ENCODE data around the gene HAGHL. TPM values are rescaled to one million over a fixed set of nuclear protein-coding genes. Genes with fewer than 3 reads are reported as not detected.

HAGHL gene
- total and polyA plus RNA-seq, 10 donors: 7.7 to 75.8 (median 20.3) TPM

DNA sequence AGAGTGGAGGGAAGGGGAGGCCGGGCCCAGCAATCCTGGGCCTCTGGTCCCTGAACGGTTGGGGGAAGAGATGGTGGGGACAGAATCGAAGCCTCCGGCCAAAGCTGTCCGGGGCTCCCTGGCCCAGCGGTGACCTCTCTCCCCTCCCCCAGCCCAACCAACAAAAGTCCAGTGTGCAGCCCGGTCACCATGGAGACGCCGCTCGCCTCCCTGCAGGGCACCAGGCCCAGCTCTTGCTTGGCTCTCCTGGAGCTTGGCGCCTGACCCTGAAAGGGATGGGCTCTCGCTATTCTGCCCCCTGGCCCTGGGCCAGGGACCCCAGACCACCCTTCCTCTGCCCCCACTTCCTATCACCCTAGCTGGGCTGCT lies 10.7 kb upstream of the HAGHL start:
- Histone ChIP-seq H3K9me3 (no peaks in the 10 kb centered on the region), H3K27me3 (replicated peaks in 1 of 7) (peaks cover 0 to 67% (median 16%) of the 10 kb centered on the region in 7 donors), H3K4me3 (peak overlapping the region in 7 of 8 donors; percentile 67 to 93 (median 72)), H3K27ac (no peak overlapping the region), H3K36me3 (peaks cover 0 to 5% (median 0%) of the 10 kb centered on the region in 6 donors), H3K4me1 (peaks cover 14 to 76% (median 50%) of the 10 kb centered on the region in 6 donors)
- DNase-seq: no peak
- TF ChIP-seq POLR2A (IDR thresholded peaks at IDR 0.05): no peak
- TF ChIP-seq, protein P1, sequence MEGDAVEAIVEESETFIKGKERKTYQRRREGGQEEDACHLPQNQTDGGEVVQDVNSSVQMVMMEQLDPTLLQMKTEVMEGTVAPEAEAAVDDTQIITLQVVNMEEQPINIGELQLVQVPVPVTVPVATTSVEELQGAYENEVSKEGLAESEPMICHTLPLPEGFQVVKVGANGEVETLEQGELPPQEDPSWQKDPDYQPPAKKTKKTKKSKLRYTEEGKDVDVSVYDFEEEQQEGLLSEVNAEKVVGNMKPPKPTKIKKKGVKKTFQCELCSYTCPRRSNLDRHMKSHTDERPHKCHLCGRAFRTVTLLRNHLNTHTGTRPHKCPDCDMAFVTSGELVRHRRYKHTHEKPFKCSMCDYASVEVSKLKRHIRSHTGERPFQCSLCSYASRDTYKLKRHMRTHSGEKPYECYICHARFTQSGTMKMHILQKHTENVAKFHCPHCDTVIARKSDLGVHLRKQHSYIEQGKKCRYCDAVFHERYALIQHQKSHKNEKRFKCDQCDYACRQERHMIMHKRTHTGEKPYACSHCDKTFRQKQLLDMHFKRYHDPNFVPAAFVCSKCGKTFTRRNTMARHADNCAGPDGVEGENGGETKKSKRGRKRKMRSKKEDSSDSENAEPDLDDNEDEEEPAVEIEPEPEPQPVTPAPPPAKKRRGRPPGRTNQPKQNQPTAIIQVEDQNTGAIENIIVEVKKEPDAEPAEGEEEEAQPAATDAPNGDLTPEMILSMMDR (IDR thresholded peaks at IDR 0.05 in 8 of 11, conservative IDR thresholded peaks at IDR 0.05 in 3 of 11): no peak
- WGBS, 5 donors: 28 to 63% (median 32%) methylated on average over 8 to 12 of the region's 12 CpGs
- intact Hi-C loops (cut with DNase I; ENCODE audit: low total_unique reads): no loop called here

DNA sequence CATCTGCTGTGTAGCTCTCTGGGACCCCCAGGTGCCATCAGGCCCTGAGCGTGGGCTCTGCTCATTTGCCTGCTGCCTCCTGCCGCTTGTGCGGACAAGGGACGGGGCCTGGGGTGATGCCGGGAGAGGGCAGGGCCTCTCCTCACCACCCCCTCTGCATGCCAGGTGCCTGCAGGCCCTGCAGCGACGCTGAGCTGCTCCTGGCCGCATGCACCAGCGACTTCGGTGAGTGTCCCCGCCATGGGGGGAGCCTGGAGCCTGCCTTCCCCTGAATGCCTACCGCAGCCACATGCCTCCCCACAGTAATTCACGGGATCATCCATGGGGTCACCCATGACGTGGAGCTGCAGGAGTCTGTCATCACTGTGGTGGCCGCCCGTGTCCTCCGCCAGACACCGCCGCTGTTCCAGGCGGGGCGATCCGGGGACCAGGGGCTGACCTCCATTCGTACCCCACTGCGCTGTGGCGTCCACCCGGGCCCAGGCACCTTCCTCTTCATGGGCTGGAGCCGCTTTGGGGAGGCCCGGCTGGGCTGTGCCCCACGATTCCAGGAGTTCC lies 10.1 kb upstream of the HAGHL start:
- H3K36me3 ChIP-seq: peaks cover 0 to 6% (median 0%) of the 10 kb centered on the region in 6 donors
- intact Hi-C loops (cut with DNase I; ENCODE audit: low total_unique reads): no loop called here
- H3K4me3 ChIP-seq: no peak overlapping the region
- TF ChIP-seq, protein P1 (IDR thresholded peaks at IDR 0.05 in 8 of 11, conservative IDR thresholded peaks at IDR 0.05 in 3 of 11): no peak
- TF ChIP-seq POLR2A (IDR thresholded peaks at IDR 0.05): no peak
- no peak for TF ChIP-seq POLR2AphosphoS5 (IDR thresholded peaks at IDR 0.05)
- no peak for DNase-seq
- 86 to 93% (median 93%) methylated on average over 12 to 29 of the region's 29 CpGs for WGBS, 5 donors
- no peak overlapping the region for H3K27ac ChIP-seq
- no peaks in the 10 kb centered on the region for H3K9me3 ChIP-seq
- H3K27me3 ChIP-seq (replicated peaks in 1 of 7): peaks cover 0 to 60% (median 12%) of the 10 kb centered on the region in 7 donors
- peaks cover 19 to 76% (median 53%) of the 10 kb centered on the region in 6 donors for H3K4me1 ChIP-seq

DNA sequence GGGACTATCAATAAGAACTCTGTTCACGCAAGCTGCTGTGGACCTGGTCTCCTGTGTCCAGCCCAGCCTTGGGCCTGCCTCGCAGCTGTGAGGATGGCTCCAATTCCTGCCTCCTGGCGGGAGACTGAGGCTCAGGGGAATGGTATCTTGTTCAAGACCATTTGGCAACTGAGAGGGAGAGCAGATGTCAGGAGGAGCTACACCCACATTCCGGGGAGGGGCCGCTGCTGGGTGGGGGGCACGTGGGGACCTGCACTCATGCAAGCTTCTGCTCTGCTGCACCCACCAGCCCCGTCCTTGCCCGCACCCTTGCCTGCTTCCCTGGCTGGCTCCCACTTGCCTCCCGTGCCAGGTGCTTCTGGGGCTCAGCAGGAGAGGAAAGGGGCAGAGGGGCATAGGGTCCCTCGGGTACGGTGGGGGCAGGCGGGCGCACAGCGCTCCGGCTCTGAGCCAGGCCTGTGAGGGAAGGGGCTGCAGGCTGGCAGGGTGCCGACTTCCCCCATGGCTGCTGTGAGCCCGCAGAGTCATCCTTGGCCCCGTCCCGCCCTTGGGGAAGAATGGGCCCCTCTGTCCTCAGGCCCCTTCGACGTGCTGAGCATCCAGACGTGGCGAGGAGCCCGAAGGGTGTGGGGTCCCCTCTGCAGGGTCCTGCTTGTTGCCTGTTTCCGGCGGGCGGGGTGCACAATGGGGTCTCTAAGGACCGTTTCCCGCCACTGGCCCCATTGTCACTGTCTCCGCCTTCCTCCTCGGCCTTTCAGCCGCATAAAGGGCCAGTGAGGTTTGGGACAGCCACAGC lies 9.3 kb upstream of the HAGHL start:
- Histone ChIP-seq H3K36me3 (peaks cover 0 to 14% (median 0%) of the 10 kb centered on the region in 6 donors), H3K4me1 (peaks cover 23 to 81% (median 57%) of the 10 kb centered on the region in 6 donors), H3K27ac (no peak overlapping the region), H3K4me3 (no peak overlapping the region), H3K27me3 (replicated peaks in 1 of 7) (peaks cover 0 to 52% (median 12%) of the 10 kb centered on the region in 7 donors), H3K9me3 (no peaks in the 10 kb centered on the region)
- intact Hi-C loops (cut with DNase I; ENCODE audit: low total_unique reads): no loop called here
- TF ChIP-seq POLR2AphosphoS5 (IDR thresholded peaks at IDR 0.05): no peak
- no peak for TF ChIP-seq POLR2A (IDR thresholded peaks at IDR 0.05)
- TF ChIP-seq, protein P1 (IDR thresholded peaks at IDR 0.05 in 8 of 11, conservative IDR thresholded peaks at IDR 0.05 in 3 of 11): no peak
- no peak for DNase-seq
- 81 to 93% (median 85%) methylated on average over 9 to 32 of the region's 32 CpGs for WGBS, 5 donors

DNA sequence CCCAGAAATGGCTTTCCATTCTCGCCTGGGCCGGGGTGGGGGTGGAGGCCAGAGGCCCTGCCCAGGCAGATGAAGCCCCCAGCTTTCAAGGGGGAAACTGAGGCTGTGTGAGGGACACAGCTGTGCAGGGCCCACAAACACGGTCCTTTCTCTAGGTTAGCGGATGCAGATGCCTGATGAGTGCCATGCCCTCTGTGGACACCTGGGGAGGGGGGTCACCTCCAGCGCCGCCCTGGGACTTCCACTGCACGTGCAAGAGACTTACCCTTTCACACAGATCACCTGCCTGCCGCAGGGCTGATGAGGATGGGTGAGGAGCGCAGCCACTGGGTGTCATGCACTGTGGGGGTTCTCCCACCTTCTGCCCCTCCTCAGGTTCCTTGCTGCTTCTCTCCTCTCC lies 8.5 kb upstream of the HAGHL start:
- peaks cover 0 to 17% (median 0%) of the 10 kb centered on the region in 6 donors for H3K36me3 ChIP-seq
- no peak overlapping the region for H3K27ac ChIP-seq
- 82 to 95% (median 90%) methylated on average over 6 to 9 of the region's 9 CpGs for WGBS, 5 donors
- H3K27me3 ChIP-seq (replicated peaks in 1 of 7): peaks cover 0 to 45% (median 12%) of the 10 kb centered on the region in 7 donors
- no peak for DNase-seq
- peaks cover 23 to 87% (median 60%) of the 10 kb centered on the region in 6 donors for H3K4me1 ChIP-seq
- H3K9me3 ChIP-seq: no peaks in the 10 kb centered on the region
- H3K4me3 ChIP-seq: no peak overlapping the region
- TF ChIP-seq, protein P1 (IDR thresholded peaks at IDR 0.05 in 8 of 11, conservative IDR thresholded peaks at IDR 0.05 in 3 of 11): no peak
- TF ChIP-seq POLR2AphosphoS5 (IDR thresholded peaks at IDR 0.05) (peak in 1 of 3 donors; percentile 4), POLR2A (IDR thresholded peaks at IDR 0.05) (no peak)
- intact Hi-C loops (cut with DNase I; ENCODE audit: low total_unique reads): no loop called here

Data from spleen (tissue), 11 donors.